GM19238 (cell line): Measurements from ENCODE around the gene IGFBP5.

Experiments used
- DNase-seq: peaks from one replicate; pipeline ENCODE4 v3.0.0; 2011; ENCODE audit warnings: low spot score; ENCODE audit not compliant: insufficient read length

Gene IGFBP5

GRCh38 chr2:216695401-216695821 lies at the start of gene IGFBP5:
Gene IGFBP5, minus strand, starts transcription at chr2:216695549. Its CDS starts 774 bp downstream, at chr2:216694775.
- DNase-seq: no peak

GRCh38 chr2:216743781-216744180 lies 48.4 kb upstream of the IGFBP5 start:
- DNase-seq: no peak

GRCh38 chr2:216742411-216742810 lies 47.1 kb upstream of the IGFBP5 start:
- no peak for DNase-seq

GRCh38 chr2:216741223-216741593 lies 45.9 kb upstream of the IGFBP5 start:
- no peak for DNase-seq

- no peak for DNase-seq
Measured at GRCh38 chr2:216740557-216741222, 45.3 kb upstream of the IGFBP5 start.

GRCh38 chr2:216739035-216739434 lies 43.7 kb upstream of the IGFBP5 start:
- no peak for DNase-seq

- DNase-seq: no peak
Measured at GRCh38 chr2:216737676-216738075, 42.3 kb upstream of the IGFBP5 start.

GRCh38 chr2:216736326-216736725 lies 41.0 kb upstream of the IGFBP5 start:
- no peak for DNase-seq

GRCh38 chr2:216735668-216736067 lies 40.3 kb upstream of the IGFBP5 start:
- DNase-seq: no peak

- no peak for DNase-seq
Measured at GRCh38 chr2:216735086-216735485, 39.7 kb upstream of the IGFBP5 start.

- no peak for DNase-seq
Measured at GRCh38 chr2:216733046-216733445, 37.7 kb upstream of the IGFBP5 start.

- DNase-seq: no peak
Measured at GRCh38 chr2:216732334-216732733, 37.0 kb upstream of the IGFBP5 start.

- DNase-seq: no peak
Measured at GRCh38 chr2:216731465-216731864, 36.1 kb upstream of the IGFBP5 start.

- DNase-seq: no peak
Measured at GRCh38 chr2:216730871-216731270, 35.5 kb upstream of the IGFBP5 start.

GRCh38 chr2:216727346-216728122 lies 32.2 kb upstream of the IGFBP5 start:
- no peak for DNase-seq

GRCh38 chr2:216724190-216724589 lies 28.8 kb upstream of the IGFBP5 start:
- DNase-seq: no peak

- DNase-seq: no peak
Measured at GRCh38 chr2:216721141-216721540, 25.8 kb upstream of the IGFBP5 start.

GRCh38 chr2:216720722-216721121 lies 25.4 kb upstream of the IGFBP5 start:
- DNase-seq: no peak

GRCh38 chr2:216717907-216718615 lies 22.7 kb upstream of the IGFBP5 start:
- DNase-seq: no peak

- no peak for DNase-seq
Measured at GRCh38 chr2:216717491-216717901, 22.1 kb upstream of the IGFBP5 start.

GRCh38 chr2:216716109-216716508 lies 20.8 kb upstream of the IGFBP5 start:
- no peak for DNase-seq

- DNase-seq: no peak
Measured at GRCh38 chr2:216715402-216715974, 20.1 kb upstream of the IGFBP5 start.
